ENCODE results near the gene SMIM38.

The SMIM38 gene

GRCh38 chr11:69155302-69156234, at the start of gene SMIM38:
Gene SMIM38 (plus strand): TSS chr11:69155935. CDS start chr11:69157847, 1,912 bp downstream.
- DNase-seq: no peak

- no peak for DNase-seq
Measured at GRCh38 chr11:69106031-69106811, 49.5 kb upstream of the SMIM38 start.

- no peak for DNase-seq
Measured at GRCh38 chr11:69107413-69107812, 48.3 kb upstream of the SMIM38 start.

- DNase-seq: no peak
Measured at GRCh38 chr11:69108030-69108429, 47.7 kb upstream of the SMIM38 start.

- no peak for DNase-seq
Measured at GRCh38 chr11:69108559-69108958, 47.2 kb upstream of the SMIM38 start.

GRCh38 chr11:69109101-69109500, 46.6 kb upstream of the SMIM38 start:
- DNase-seq: no peak

GRCh38 chr11:69110451-69110850, 45.3 kb upstream of the SMIM38 start:
- DNase-seq: no peak

- no peak for DNase-seq
Measured at GRCh38 chr11:69111624-69112542, 43.9 kb upstream of the SMIM38 start.

GRCh38 chr11:69113226-69113625, 42.5 kb upstream of the SMIM38 start:
- DNase-seq: no peak

- no peak for DNase-seq
Measured at GRCh38 chr11:69113646-69114340, 41.9 kb upstream of the SMIM38 start.

GRCh38 chr11:69114362-69114761, 41.4 kb upstream of the SMIM38 start:
- DNase-seq: no peak

GRCh38 chr11:69114811-69115523, 40.8 kb upstream of the SMIM38 start:
- DNase-seq: no peak

- DNase-seq: no peak
Measured at GRCh38 chr11:69115586-69116560, 39.9 kb upstream of the SMIM38 start.

GRCh38 chr11:69116671-69117070, 39.1 kb upstream of the SMIM38 start:
- no peak for DNase-seq

GRCh38 chr11:69119190-69119589, 36.5 kb upstream of the SMIM38 start:
- no peak for DNase-seq

- no peak for DNase-seq
Measured at GRCh38 chr11:69120096-69120875, 35.4 kb upstream of the SMIM38 start.

GRCh38 chr11:69121021-69121420, 34.7 kb upstream of the SMIM38 start:
- no peak for DNase-seq

GRCh38 chr11:69121621-69122325, 34.0 kb upstream of the SMIM38 start:
- no peak for DNase-seq

GRCh38 chr11:69122326-69122629, 33.5 kb upstream of the SMIM38 start:
- DNase-seq: no peak

Measured in Kasumi-1 (cell line).